ENCODE results near the gene C2CD5.

DNA sequence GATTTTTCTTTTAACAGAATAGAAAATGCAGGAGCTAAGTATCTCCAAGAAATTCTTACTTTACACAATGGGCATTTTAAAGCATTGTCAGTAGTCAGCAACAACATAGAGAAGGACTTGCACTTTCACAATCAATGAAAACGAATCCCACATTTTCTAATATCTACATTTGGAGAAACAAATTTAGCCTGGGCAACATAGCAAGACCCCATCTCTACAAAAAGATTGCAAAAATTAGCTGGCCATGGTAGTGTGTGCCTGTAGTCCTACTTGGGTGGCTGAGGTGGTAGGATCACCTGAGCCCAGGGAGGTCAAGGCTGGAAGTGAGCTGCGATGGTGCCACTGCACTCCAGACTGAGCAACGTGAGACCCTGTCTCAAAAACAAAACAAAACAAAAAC, 30.6 kb upstream of the C2CD5 start:
- TF ChIP-seq, protein P1, sequence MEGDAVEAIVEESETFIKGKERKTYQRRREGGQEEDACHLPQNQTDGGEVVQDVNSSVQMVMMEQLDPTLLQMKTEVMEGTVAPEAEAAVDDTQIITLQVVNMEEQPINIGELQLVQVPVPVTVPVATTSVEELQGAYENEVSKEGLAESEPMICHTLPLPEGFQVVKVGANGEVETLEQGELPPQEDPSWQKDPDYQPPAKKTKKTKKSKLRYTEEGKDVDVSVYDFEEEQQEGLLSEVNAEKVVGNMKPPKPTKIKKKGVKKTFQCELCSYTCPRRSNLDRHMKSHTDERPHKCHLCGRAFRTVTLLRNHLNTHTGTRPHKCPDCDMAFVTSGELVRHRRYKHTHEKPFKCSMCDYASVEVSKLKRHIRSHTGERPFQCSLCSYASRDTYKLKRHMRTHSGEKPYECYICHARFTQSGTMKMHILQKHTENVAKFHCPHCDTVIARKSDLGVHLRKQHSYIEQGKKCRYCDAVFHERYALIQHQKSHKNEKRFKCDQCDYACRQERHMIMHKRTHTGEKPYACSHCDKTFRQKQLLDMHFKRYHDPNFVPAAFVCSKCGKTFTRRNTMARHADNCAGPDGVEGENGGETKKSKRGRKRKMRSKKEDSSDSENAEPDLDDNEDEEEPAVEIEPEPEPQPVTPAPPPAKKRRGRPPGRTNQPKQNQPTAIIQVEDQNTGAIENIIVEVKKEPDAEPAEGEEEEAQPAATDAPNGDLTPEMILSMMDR (IDR thresholded peaks at IDR 0.05 in 8 of 11, conservative IDR thresholded peaks at IDR 0.05 in 3 of 11) = no peak
- TF ChIP-seq POLR2A (IDR thresholded peaks at IDR 0.05) (no peak), POLR2AphosphoS5 (IDR thresholded peaks at IDR 0.05) (no peak)

Measured in spleen (tissue), 7 donors.